GM23338 (cell line): ENCODE measurements around the gene PRRX1. TPM values are rescaled to one million over a fixed set of nuclear protein-coding genes. Genes with fewer than 3 reads are reported as not detected.

Experiments used
- ATAC-seq: fragments of 200-7000 bp; cut with Tn5 transposase; 3 replicates; pipeline ENCODE4 v1.9.1; 2020
- DNase-seq: peaks from one replicate; pipeline ENCODE4 v3.0.0-alpha.2; 2015; ENCODE audit warnings: low spot score
- H2AFZ ChIP-seq: fragments of 200-600 bp; sonication (generic); 2 replicates; pipeline ENCODE4 v1.8.0; 2016; ENCODE audit warnings: antibody characterized with exemption, mild to moderate bottlenecking, moderate library complexity
- H3F3A ChIP-seq: fragments of 200-600 bp; sonication (generic); replicated peaks from 2 replicates; pipeline ENCODE4 v1.8.0; 2017; ENCODE audit warnings: antibody characterized with exemption, mixed run types, low read depth
- H3K27ac ChIP-seq: fragments of 200-600 bp; sonication (generic); 2 replicates; pipeline ENCODE4 v1.6.1; 2016; ENCODE audit warnings: low read depth
- H3K27me3 ChIP-seq: fragments of 200-600 bp; sonication (generic); 2 replicates; pipeline ENCODE4 v1.8.0; 2016; ENCODE audit warnings: mild to moderate bottlenecking, mixed run types, moderate library complexity; ENCODE audit not compliant: insufficient read depth
- H3K36me3 ChIP-seq: fragments of 200-600 bp; sonication (generic); 2 replicates; pipeline ENCODE4 v1.8.0; 2016; ENCODE audit warnings: mild to moderate bottlenecking; ENCODE audit not compliant: insufficient read depth
- H3K4me1 ChIP-seq: fragments of 200-600 bp; sonication (generic); 2 replicates; pipeline ENCODE4 v1.8.0; 2016; ENCODE audit warnings: mild to moderate bottlenecking, moderate library complexity; ENCODE audit not compliant: insufficient read depth
- H3K4me2 ChIP-seq: fragments of 200-600 bp; sonication (generic); 2 replicates; pipeline ENCODE4 v1.7.1; 2017; ENCODE audit warnings: mixed run types
- H3K4me3 ChIP-seq: fragments of 200-600 bp; sonication (generic); 2 replicates; pipeline ENCODE4 v1.6.1; 2016; ENCODE audit warnings: mixed run types
- H3K79me2 ChIP-seq: fragments of 200-600 bp; sonication (generic); replicated peaks from 2 replicates; pipeline ENCODE4 v1.8.0; 2017; ENCODE audit warnings: mild to moderate bottlenecking; ENCODE audit not compliant: insufficient read depth
- H3K9me2 ChIP-seq: fragments of 200-600 bp; sonication (generic); 2 replicates; pipeline ENCODE4 v1.8.0; 2017; ENCODE audit not compliant: insufficient read depth
- H4K20me1 ChIP-seq: fragments of 200-600 bp; sonication (generic); replicated peaks from 2 replicates; pipeline ENCODE4 v1.8.0; 2017; ENCODE audit warnings: mild to moderate bottlenecking; ENCODE audit not compliant: insufficient read depth
- H3K27ac Mint-ChIP-seq: 2 replicates; pipeline ENCODE4 v1.8.0; 2020; ENCODE audit warnings: inconsistent platforms, mild to moderate bottlenecking, moderate library complexity, mixed read lengths
- H3K27me3 Mint-ChIP-seq: 3 replicates; pipeline ENCODE4 v1.8.0; 2022; ENCODE audit warnings: low read depth, mild to moderate bottlenecking, moderate library complexity, mixed read lengths, inconsistent platforms; ENCODE audit not compliant: insufficient read depth, poor library complexity
- H3K36me3 Mint-ChIP-seq: 3 replicates; pipeline ENCODE4 v1.8.0; 2021; ENCODE audit warnings: low read depth, mild to moderate bottlenecking, inconsistent platforms, moderate library complexity, mixed read lengths
- H3K4me1 Mint-ChIP-seq: 3 replicates; pipeline ENCODE4 v1.8.0; 2020; ENCODE audit warnings: mild to moderate bottlenecking, inconsistent platforms, mixed read lengths
- H3K4me3 Mint-ChIP-seq: 3 replicates; pipeline ENCODE4 v1.8.0; 2021; ENCODE audit warnings: moderate library complexity, mild to moderate bottlenecking, inconsistent platforms, mixed read lengths
- H3K9me3 Mint-ChIP-seq: 3 replicates; pipeline ENCODE4 v1.8.0; 2020; ENCODE audit warnings: moderate library complexity, mild to moderate bottlenecking, inconsistent platforms, mixed read lengths
- EZH2 ChIP-seq: fragments of 200-600 bp; sonication (generic); IDR thresholded peaks from one replicate; pipeline ENCODE4 v1.8.0; 2017; ENCODE audit warnings: antibody characterized with exemption, mild to moderate bottlenecking, low read depth; ENCODE audit not compliant: unreplicated experiment
- EZH2phosphoT487 ChIP-seq: fragments of 200-600 bp; sonication (generic); IDR thresholded peaks from one replicate; pipeline ENCODE4 v1.8.1; 2018; ENCODE audit warnings: antibody characterized with exemption; ENCODE audit not compliant: unreplicated experiment
- NANOG ChIP-seq: IDR thresholded peaks from 2 replicates; pipeline ENCODE4 v1.6.1; 2016; ENCODE audit warnings: antibody characterized with exemption, borderline replicate concordance
- REST ChIP-seq: IDR thresholded peaks from one replicate; pipeline ENCODE4 v1.6.1; 2018; ENCODE audit warnings: antibody characterized with exemption; ENCODE audit not compliant: unreplicated experiment
- ZNF114 ChIP-seq: fragments of 250-450 bp; sonication (Bioruptor Pico); IDR thresholded peaks from 2 replicates; pipeline ENCODE4 v1.5.0; 2020; ENCODE audit warnings: mild to moderate bottlenecking, moderate library complexity
- polyA plus RNA-seq: library from polyadenylated mRNA; unstranded; fragments of >200 nt; fragmentation: Nextera tagmentation; extraction: Ambion mirVana; gene quantifications from 2 replicates; pipeline ENCODE4 v1.2.1, GENCODE V29; 2016
- total RNA-seq: library from RNA; depleted of rRNA; stranded (reverse); fragments of >200 nt; shearing (Covaris generic); gene quantifications from 2 replicates; pipeline ENCODE4 v1.2.3, GENCODE V29; 2014
- TF ChIP-seq, protein P1 (sequence below): fragments of 250-450 bp; sonication (Bioruptor Pico); IDR thresholded peaks from 2 replicates; pipeline ENCODE4 v1.5.0; 2020; ENCODE audit warnings: mild to moderate bottlenecking, moderate library complexity

PRRX1 gene
- total and polyA plus RNA-seq, 2 experiments from 2014 or later, result 0.58 TPM; not detected in 1

DNA sequence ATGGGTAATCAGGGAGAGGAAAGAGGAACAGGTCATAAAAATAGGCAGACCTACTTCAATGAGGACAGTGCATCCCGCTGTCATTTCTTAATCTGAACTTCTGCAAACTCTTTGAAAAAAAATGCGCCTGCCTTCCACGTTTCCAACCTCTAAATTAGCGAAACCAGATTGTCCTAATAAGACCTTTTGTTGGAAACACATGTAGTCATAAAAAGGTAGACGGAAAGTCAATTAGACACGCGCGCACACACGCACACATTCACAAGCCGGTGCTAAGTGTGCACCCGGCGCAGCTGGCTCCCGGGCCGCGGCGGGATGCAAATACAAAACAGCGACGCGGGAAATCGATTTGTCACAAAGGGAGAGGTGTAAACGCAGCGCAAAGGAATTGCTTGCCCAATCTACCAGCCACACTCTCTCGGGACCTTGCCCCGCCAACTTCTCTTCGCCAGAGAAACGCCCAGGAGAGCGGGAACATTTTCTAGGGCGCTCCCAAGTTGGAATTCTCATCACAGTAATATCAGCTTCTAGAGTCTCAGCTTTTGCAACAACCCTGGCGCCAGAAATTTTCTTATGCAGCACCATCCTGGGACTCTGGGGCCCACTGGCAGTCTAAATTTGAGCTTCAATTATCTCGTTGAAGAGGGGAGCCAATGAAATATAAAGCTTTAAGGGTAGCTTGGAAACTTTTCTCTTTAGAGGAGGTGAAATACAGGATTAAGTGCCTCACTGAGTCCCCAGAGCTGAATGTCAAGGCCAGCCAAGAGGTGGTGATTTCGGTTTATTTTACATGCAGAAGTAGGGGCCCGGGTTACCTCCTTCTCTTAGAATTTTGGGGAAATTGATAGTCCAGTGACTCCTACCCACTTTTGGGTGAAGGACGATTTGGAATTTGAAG is 4.5 kb downstream of the PRRX1 start:
- H2AFZ ChIP-seq, result no peak overlapping the region
- peaks cover 15% of the 10 kb centered on the region for H3F3A ChIP-seq
- Mint-ChIP-seq H3K4me1 (peaks cover 57% of the 10 kb centered on the region), H3K9me3 (peaks cover 5% of the 10 kb centered on the region; the same call in 1 of the 3 replicates), H3K27me3 (peaks cover 83% of the 10 kb centered on the region), H3K4me3 (peak overlapping the region; percentile 52), H3K36me3 (no peaks in the 10 kb centered on the region), H3K27ac (no peak overlapping the region)
- H3K4me2 ChIP-seq, result peak overlapping the region; percentile 71
- H3K4me1 ChIP-seq, result peaks cover 57% of the 10 kb centered on the region
- no peaks in the 10 kb centered on the region for H3K79me2 ChIP-seq
- no peaks in the 10 kb centered on the region for H3K9me2 ChIP-seq
- H3K27ac ChIP-seq, result no peak overlapping the region
- no peaks in the 10 kb centered on the region for H3K36me3 ChIP-seq
- TF ChIP-seq EZH2 (peak; percentile 89), EZH2phosphoT487 (peak; percentile 71), NANOG (no peak), REST (no peak), ZNF114 (CRISPR knock-in tag) (no peak)
- TF ChIP-seq, protein P1, sequence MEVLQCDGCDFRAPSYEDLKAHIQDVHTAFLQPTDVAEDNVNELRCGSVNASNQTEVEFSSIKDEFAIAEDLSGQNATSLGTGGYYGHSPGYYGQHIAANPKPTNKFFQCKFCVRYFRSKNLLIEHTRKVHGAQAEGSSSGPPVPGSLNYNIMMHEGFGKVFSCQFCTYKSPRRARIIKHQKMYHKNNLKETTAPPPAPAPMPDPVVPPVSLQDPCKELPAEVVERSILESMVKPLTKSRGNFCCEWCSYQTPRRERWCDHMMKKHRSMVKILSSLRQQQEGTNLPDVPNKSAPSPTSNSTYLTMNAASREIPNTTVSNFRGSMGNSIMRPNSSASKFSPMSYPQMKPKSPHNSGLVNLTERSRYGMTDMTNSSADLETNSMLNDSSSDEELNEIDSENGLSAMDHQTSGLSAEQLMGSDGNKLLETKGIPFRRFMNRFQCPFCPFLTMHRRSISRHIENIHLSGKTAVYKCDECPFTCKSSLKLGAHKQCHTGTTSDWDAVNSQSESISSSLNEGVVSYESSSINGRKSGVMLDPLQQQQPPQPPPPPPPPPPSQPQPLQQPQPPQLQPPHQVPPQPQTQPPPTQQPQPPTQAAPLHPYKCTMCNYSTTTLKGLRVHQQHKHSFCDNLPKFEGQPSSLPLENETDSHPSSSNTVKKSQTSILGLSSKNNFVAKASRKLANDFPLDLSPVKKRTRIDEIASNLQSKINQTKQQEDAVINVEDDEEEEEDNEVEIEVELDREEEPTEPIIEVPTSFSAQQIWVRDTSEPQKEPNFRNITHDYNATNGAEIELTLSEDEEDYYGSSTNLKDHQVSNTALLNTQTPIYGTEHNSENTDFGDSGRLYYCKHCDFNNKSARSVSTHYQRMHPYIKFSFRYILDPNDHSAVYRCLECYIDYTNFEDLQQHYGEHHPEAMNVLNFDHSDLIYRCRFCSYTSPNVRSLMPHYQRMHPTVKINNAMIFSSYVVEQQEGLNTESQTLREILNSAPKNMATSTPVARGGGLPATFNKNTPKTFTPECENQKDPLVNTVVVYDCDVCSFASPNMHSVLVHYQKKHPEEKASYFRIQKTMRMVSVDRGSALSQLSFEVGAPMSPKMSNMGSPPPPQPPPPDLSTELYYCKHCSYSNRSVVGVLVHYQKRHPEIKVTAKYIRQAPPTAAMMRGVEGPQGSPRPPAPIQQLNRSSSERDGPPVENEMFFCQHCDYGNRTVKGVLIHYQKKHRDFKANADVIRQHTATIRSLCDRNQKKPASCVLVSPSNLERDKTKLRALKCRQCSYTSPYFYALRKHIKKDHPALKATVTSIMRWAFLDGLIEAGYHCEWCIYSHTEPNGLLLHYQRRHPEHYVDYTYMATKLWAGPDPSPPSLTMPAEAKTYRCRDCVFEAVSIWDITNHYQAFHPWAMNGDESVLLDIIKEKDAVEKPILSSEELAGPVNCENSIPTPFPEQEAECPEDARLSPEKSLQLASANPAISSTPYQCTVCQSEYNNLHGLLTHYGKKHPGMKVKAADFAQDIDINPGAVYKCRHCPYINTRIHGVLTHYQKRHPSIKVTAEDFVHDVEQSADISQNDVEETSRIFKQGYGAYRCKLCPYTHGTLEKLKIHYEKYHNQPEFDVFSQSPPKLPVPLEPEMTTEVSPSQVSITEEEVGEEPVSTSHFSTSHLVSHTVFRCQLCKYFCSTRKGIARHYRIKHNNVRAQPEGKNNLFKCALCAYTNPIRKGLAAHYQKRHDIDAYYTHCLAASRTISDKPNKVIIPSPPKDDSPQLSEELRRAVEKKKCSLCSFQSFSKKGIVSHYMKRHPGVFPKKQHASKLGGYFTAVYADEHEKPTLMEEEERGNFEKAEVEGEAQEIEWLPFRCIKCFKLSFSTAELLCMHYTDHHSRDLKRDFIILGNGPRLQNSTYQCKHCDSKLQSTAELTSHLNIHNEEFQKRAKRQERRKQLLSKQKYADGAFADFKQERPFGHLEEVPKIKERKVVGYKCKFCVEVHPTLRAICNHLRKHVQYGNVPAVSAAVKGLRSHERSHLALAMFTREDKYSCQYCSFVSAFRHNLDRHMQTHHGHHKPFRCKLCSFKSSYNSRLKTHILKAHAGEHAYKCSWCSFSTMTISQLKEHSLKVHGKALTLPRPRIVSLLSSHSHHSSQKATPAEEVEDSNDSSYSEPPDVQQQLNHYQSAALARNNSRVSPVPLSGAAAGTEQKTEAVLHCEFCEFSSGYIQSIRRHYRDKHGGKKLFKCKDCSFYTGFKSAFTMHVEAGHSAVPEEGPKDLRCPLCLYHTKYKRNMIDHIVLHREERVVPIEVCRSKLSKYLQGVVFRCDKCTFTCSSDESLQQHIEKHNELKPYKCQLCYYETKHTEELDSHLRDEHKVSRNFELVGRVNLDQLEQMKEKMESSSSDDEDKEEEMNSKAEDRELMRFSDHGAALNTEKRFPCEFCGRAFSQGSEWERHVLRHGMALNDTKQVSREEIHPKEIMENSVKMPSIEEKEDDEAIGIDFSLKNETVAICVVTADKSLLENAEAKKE (CRISPR knock-in tag), result no peak
- peak; percentile 2; the same call in 2 of the 3 replicates for ATAC-seq
- peaks cover 97% of the 10 kb centered on the region for H3K27me3 ChIP-seq
- DNase-seq, result peak; percentile 73
- H3K4me3 ChIP-seq, result peak overlapping the region; percentile 49
- peaks cover 22% of the 10 kb centered on the region for H4K20me1 ChIP-seq
